IMR-90 (cell line): ENCODE data around the gene PDCD1LG2. TPM values are rescaled to one million over a fixed set of nuclear protein-coding genes. Genes with fewer than 3 reads are reported as not detected.

Experiments
- ATAC-seq: fragments of 200-7000 bp; cut with Tn5 transposase; 2 replicates; pipeline ENCODE4 v1.9.1; 2020; ENCODE audit warnings: low read depth, mild to moderate bottlenecking, moderate library complexity
- BruUV-seq: library from RNA; stranded (reverse); fragments of 400-500 nt; replicated peaks from 2 replicates; lab custom pipeline; 2021; lab: Mats Ljungman, UMichigan
- CTCF ChIA-PET: fragments of 300-600 bp; formaldehyde crosslinking; extraction: SDS; loops from one replicate; lab custom pipeline; 2021; ENCODE audit warnings: antibody characterized with exemption; lab: Yijun Ruan, JAX
- POLR2A ChIA-PET: fragments of 300-600 bp; sonication (Branson Sonifier 250); formaldehyde crosslinking; loops from one replicate; lab custom pipeline; 2022; ENCODE audit warnings: antibody characterized with exemption; ENCODE audit not compliant: unreplicated experiment; lab: Charles Lee
- DNase-seq: peaks from one replicate; pipeline ENCODE4 v3.0.0; 2013
- H2AFZ ChIP-seq: replicated peaks from 2 replicates; pipeline ENCODE3; 2013; ENCODE audit warnings: low read length, mild to moderate bottlenecking; ENCODE audit not compliant: poor library complexity
- H2AK5ac ChIP-seq: 2 replicates; pipeline ENCODE4 v1.6.1; 2013; ENCODE audit warnings: low read depth, low read length, inconsistent platforms
- H2AK9ac ChIP-seq: replicated peaks from 2 replicates; pipeline ENCODE3; 2013; ENCODE audit warnings: mild to moderate bottlenecking, low read depth, low read length, moderate library complexity; ENCODE audit not compliant: poor library complexity
- H2BK120ac ChIP-seq: 2 replicates; pipeline ENCODE4 v1.6.1; 2013; ENCODE audit warnings: low read depth, low read length, inconsistent platforms
- H2BK15ac ChIP-seq: 3 replicates; pipeline ENCODE4 v1.6.1; 2013; ENCODE audit warnings: low read depth, low read length, inconsistent platforms
- H2BK20ac ChIP-seq: 2 replicates; pipeline ENCODE4 v1.6.1; 2013; ENCODE audit warnings: low read depth, mild to moderate bottlenecking, inconsistent platforms, low read length, moderate library complexity
- H2BK5ac ChIP-seq: 2 replicates; pipeline ENCODE4 v1.6.1; 2013; ENCODE audit warnings: mild to moderate bottlenecking, low read depth, low read length, inconsistent platforms; ENCODE audit not compliant: poor library complexity, severe bottlenecking
- H3K14ac ChIP-seq: replicated peaks from 2 replicates; pipeline ENCODE4 v1.6.1; 2013; ENCODE audit warnings: low read depth, low read length, inconsistent platforms
- H3K18ac ChIP-seq: 2 replicates; pipeline ENCODE4 v1.6.1; 2013; ENCODE audit warnings: low read depth, low read length, control low read depth
- H3K23ac ChIP-seq: 2 replicates; pipeline ENCODE4 v1.6.1; 2013; ENCODE audit warnings: low read depth, low read length, inconsistent platforms
- H3K27ac ChIP-seq: 2 replicates; pipeline ENCODE4 v1.5.1; 2013; ENCODE audit warnings: mild to moderate bottlenecking, control low read depth, low read length; ENCODE audit not compliant: insufficient read depth
- H3K27me3 ChIP-seq: 2 replicates; pipeline ENCODE4 v1.6.1; 2013; ENCODE audit warnings: low read length; ENCODE audit not compliant: control insufficient read depth, insufficient read depth
- H3K36me3 ChIP-seq: 2 replicates; pipeline ENCODE4 v1.6.1; 2013; ENCODE audit warnings: low read length, mixed read lengths; ENCODE audit not compliant: control insufficient read depth, insufficient read depth
- H3K4ac ChIP-seq: 2 replicates; pipeline ENCODE4 v1.6.1; 2013; ENCODE audit warnings: low read depth, low read length, inconsistent platforms
- H3K4me1 ChIP-seq: 2 replicates; pipeline ENCODE4 v1.6.1; 2013; ENCODE audit warnings: low read length, mixed read lengths; ENCODE audit not compliant: control insufficient read depth, insufficient read depth
- H3K4me2 ChIP-seq: 2 replicates; pipeline ENCODE4 v1.6.1; 2013; ENCODE audit warnings: low read depth, mild to moderate bottlenecking, control low read depth, low read length, moderate library complexity
- H3K4me3 ChIP-seq: 2 replicates; pipeline ENCODE4 v1.5.1; 2013; ENCODE audit warnings: low read depth, mild to moderate bottlenecking, control low read depth, low read length, moderate library complexity; ENCODE audit not compliant: insufficient read depth
- H3K56ac ChIP-seq: 2 replicates; pipeline ENCODE4 v1.6.1; 2013; ENCODE audit warnings: low read length, inconsistent platforms; ENCODE audit not compliant: insufficient read depth; ENCODE audit errors: extremely low read depth
- H3K79me1 ChIP-seq, 2 experiments: 2 replicates each; pipeline ENCODE4 v1.6.1; 2013; ENCODE audit warnings: low read length in 2 of 2, inconsistent platforms in 1 of 2, low read depth in 1 of 2
- H3K9ac ChIP-seq: 2 replicates; pipeline ENCODE4 v1.6.1; 2013; ENCODE audit warnings: low read depth, low read length, control low read depth
- H3K9me1 ChIP-seq: 2 replicates; pipeline ENCODE4 v1.6.1; 2013; ENCODE audit warnings: low read length, inconsistent platforms; ENCODE audit not compliant: insufficient read depth
- H3K9me3 ChIP-seq: 2 replicates; pipeline ENCODE4 v1.6.1; 2013; ENCODE audit warnings: low read length; ENCODE audit not compliant: control insufficient read depth, insufficient read depth
- H4K20me1 ChIP-seq: 2 replicates; pipeline ENCODE4 v1.6.1; 2013; ENCODE audit warnings: low read length, inconsistent platforms; ENCODE audit not compliant: insufficient read depth
- H4K5ac ChIP-seq: 2 replicates; pipeline ENCODE4 v1.6.1; 2013; ENCODE audit warnings: mild to moderate bottlenecking, low read depth, low read length, control low read depth
- H4K8ac ChIP-seq, 2 experiments: 2 replicates each; pipeline ENCODE4 v1.6.1; 2013; ENCODE audit warnings: low read depth in 2 of 2, low read length in 2 of 2, control low read depth in 1 of 2, inconsistent platforms in 1 of 2
- H4K91ac ChIP-seq: 2 replicates; pipeline ENCODE4 v1.6.1; 2013; ENCODE audit warnings: low read depth, low read length, inconsistent platforms; ENCODE audit not compliant: insufficient read depth
- BHLHE40 ChIP-seq: fragments of 150-350 bp; IDR thresholded peaks from 2 replicates; pipeline ENCODE4 v1.6.1; 2016; ENCODE audit warnings: mild to moderate bottlenecking, low read depth, low read length
- CEBPB ChIP-seq: IDR thresholded peaks from 2 replicates; pipeline ENCODE4 v1.6.1; 2012; ENCODE audit warnings: low read depth, low read length, improper control_type of control experiment
- CHD1 ChIP-seq: IDR thresholded peaks from 2 replicates; pipeline ENCODE4 v1.6.1; 2012; ENCODE audit warnings: low read depth, low read length, improper control_type of control experiment
- ELK1 ChIP-seq: fragments of 150-350 bp; IDR thresholded peaks from 2 replicates; pipeline ENCODE4 v1.6.1; 2016; ENCODE audit warnings: low read depth, mild to moderate bottlenecking, low read length, moderate library complexity, borderline replicate concordance
- FOS ChIP-seq: fragments of 150-350 bp; IDR thresholded peaks from 2 replicates; pipeline ENCODE4 v1.6.1; 2016; ENCODE audit warnings: low read depth, low read length
- MAFK ChIP-seq: IDR thresholded peaks from 2 replicates; pipeline ENCODE4 v1.6.1; 2012; ENCODE audit warnings: low read depth, low read length, improper control_type of control experiment
- MAZ ChIP-seq: IDR thresholded peaks from 2 replicates; pipeline ENCODE4 v1.6.1; 2012; ENCODE audit warnings: low read depth, mild to moderate bottlenecking, low read length, improper control_type of control experiment, moderate library complexity, borderline replicate concordance
- NFE2L2 ChIP-seq: fragments of 150-350 bp; IDR thresholded peaks from 2 replicates; pipeline ENCODE4 v1.6.1; 2016; ENCODE audit warnings: low read depth, mild to moderate bottlenecking, low read length
- POLR2A ChIP-seq: IDR thresholded peaks from 2 replicates; pipeline ENCODE4 v1.6.1; 2012; ENCODE audit warnings: mild to moderate bottlenecking, low read depth, low read length
- RAD21 ChIP-seq: IDR thresholded peaks from 2 replicates; pipeline ENCODE4 v1.6.1; 2012; ENCODE audit warnings: low read length, improper control_type of control experiment
- RFX5 ChIP-seq: IDR thresholded peaks from 2 replicates; pipeline ENCODE4 v1.8.0; 2012; ENCODE audit warnings: low read depth, mild to moderate bottlenecking, low read length, moderate library complexity
- SMC3 ChIP-seq: fragments of 150-350 bp; IDR thresholded peaks from 2 replicates; pipeline ENCODE4 v1.6.1; 2016; ENCODE audit warnings: low read depth, mild to moderate bottlenecking, antibody characterized with exemption, low read length, moderate library complexity
- WGBS, 2 experiments: methylation state at CpG; one replicate each; pipeline versions ENCODE4 v1.1.5 to v1.1.7; 2013; ENCODE audit warnings: missing lambda C conversion rate in 2 of 2; ENCODE audit not compliant: insufficient read length in 1 of 2; ENCODE audit errors: extremely low coverage in 2 of 2; 5-methylcytosine and 5-hydroxymethylcytosine counted together
- dilution Hi-C: fragments of 300-500 bp; cut with HindIII; formaldehyde crosslinking; loops from one replicate; pipeline ENCODE4 v1.14.3; 2018; ENCODE audit warnings: low sequenced_read_pairs; ENCODE audit not compliant: unreplicated experiment
- in situ Hi-C: fragments of 300-500 bp; cut with MboI; formaldehyde crosslinking; loops from 3 replicates; pipeline ENCODE4 v1.14.3; 2019; ENCODE audit warnings: low sequenced_read_pairs, inconsistent platforms, mixed read lengths
- intact Hi-C: fragments of 100-400 bp; cut with micrococcal nuclease; formaldehyde crosslinking; loops from 2 replicates; pipeline ENCODE4 v1.10.0; 2022
- polyA plus RNA-seq, 3 experiments: library from polyadenylated mRNA; depleted of rRNA; stranded (reverse); fragments of >200 nt; gene quantifications; 2 replicates each; pipeline ENCODE4 v1.2.3, GENCODE V29; 2012; ENCODE audit warnings: low replicate concordance in 1 of 3
- total RNA-seq: library from RNA; depleted of rRNA; stranded (reverse); fragments of >200 nt; gene quantifications from 2 replicates; pipeline ENCODE4 v1.2.3, GENCODE V29; 2012

Gene PDCD1LG2
- total and polyA plus RNA-seq, 2 of the 4 experiments (the other 2 are of a cell fraction): 17.5 to 33.3 TPM

DNA sequence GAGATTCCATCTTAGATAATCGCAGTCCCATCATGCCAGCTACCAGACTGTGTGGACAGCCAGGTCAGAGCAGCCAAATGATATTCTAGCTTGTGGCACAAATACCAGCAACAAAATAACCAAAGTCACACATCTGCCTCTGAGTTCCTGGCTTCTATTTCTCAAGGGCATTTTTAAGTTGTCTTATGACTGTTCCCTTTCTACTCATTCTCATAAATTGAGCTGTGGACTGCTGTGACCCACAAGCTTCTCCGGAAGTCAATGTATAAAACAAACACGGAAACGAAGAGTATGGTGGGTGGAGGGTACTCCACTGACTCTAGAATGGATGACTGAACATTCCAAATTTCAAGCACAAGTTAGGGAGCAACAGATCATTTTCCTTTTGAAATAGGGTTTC, 43.9 kb downstream of the PDCD1LG2 start:
- no CpG with 5 or more reads among the region's 4 CpGs for WGBS, 2 experiments
- H3K4me2 ChIP-seq: no peak overlapping the region
- no peak overlapping the region for H3K9ac ChIP-seq

More for the DNA sequence above, 43.9 kb downstream of the PDCD1LG2 start:
- CTCF ChIA-PET: interaction anchor here (1.1 kb wide), 1 partner anchor 104 kb away, joined by 4 read pairs; the partner anchor contains the start of gene CD274
- no peak; the same call in 1 of the 2 replicates for ATAC-seq
- peak overlapping the region; percentile 80 for H3K56ac ChIP-seq
- POLR2A ChIA-PET: interaction anchor here (1.0 kb wide), 1 partner anchor 43 kb away, joined by 3 read pairs; no protein-coding TSS in a partner anchor
- peak overlapping the region; percentile 87 for H2AK5ac ChIP-seq
- H3K27me3 ChIP-seq: no peaks in the 10 kb centered on the region
- H3K79me1 ChIP-seq: peaks cover 12 to 62% of the 10 kb centered on the region in 2 experiments
- no peak for TF ChIP-seq CHD1
- TF ChIP-seq MAZ: no peak
- no peak for TF ChIP-seq CEBPB
- no peak for TF ChIP-seq MAFK
- TF ChIP-seq RFX5: no peak
- TF ChIP-seq ELK1: no peak
- TF ChIP-seq POLR2A: no peak
- TF ChIP-seq RAD21: no peak
- TF ChIP-seq BHLHE40: no peak
- no peak for TF ChIP-seq SMC3
- TF ChIP-seq FOS: no peak
- no peak for TF ChIP-seq NFE2L2
- H3K9me1 ChIP-seq: peaks cover 20% of the 10 kb centered on the region
- H3K36me3 ChIP-seq: peaks cover 7% of the 10 kb centered on the region; the same call in 1 of the 2 replicates
- H3K9me3 ChIP-seq: no peaks in the 10 kb centered on the region
- H2BK15ac ChIP-seq: peak overlapping the region; percentile 82; the same call in 2 of the 3 replicates
- peaks cover 28% of the 10 kb centered on the region for H3K4me1 ChIP-seq
- peak overlapping the region; percentile 94 for H4K91ac ChIP-seq
- H3K14ac ChIP-seq: peak overlapping the region; percentile 82
- intact Hi-C loops (no loop called here), dilution Hi-C loops (no loop called here), in situ Hi-C loops (no loop called here)
- H2AK9ac ChIP-seq: no peak overlapping the region
- no TSS peak for BruUV-seq
- H4K8ac ChIP-seq: peak overlapping the region; percentile 88 to 92
- H3K18ac ChIP-seq: peak overlapping the region; percentile 88; the same call in 1 of the 2 replicates
- H2BK20ac ChIP-seq: peak overlapping the region; percentile 94
- no peaks in the 10 kb centered on the region for H4K20me1 ChIP-seq
- H2AFZ ChIP-seq: no peak overlapping the region
- H3K27ac ChIP-seq: peak overlapping the region; percentile 44
- peak; percentile 18 for DNase-seq
- peak overlapping the region; percentile 96 for H3K23ac ChIP-seq
- peak overlapping the region; percentile 85 for H2BK5ac ChIP-seq
- peak overlapping the region; percentile 87 for H2BK120ac ChIP-seq
- peak overlapping the region; percentile 87 for H3K4ac ChIP-seq
- H4K5ac ChIP-seq: peak overlapping the region; percentile 94; the same call in 1 of the 2 replicates
- H3K4me3 ChIP-seq: no peak overlapping the region
